Activated naive CD4-positive, alpha-beta T cell treated with anti-CD3 and anti-CD28 coated beads for 36 hours (primary cell): ENCODE results near the gene CENPO. TPM values are rescaled to one million over a fixed set of nuclear protein-coding genes. Genes with fewer than 3 reads are reported as not detected.
"Not testable (repeated sequence)": the region's sequence is repeated elsewhere in the genome, so short reads cannot be mapped to it uniquely, and the experiment has no call there.

Experiments
- CTCF ChIA-PET: fragments of 350-600 bp; sonication (Branson Sonifier 250); formaldehyde crosslinking; loops from one replicate; lab custom pipeline; 2021; ENCODE audit warnings: antibody characterized with exemption; lab: Charles Lee
- DNase-seq: peaks from one replicate; pipeline ENCODE4 v3.0.0-alpha.2; 2020
- H3K27ac Mint-ChIP-seq: one replicate; pipeline ENCODE4 v1.8.0; 2021; ENCODE audit warnings: mild to moderate bottlenecking, mixed read lengths
- H3K27me3 Mint-ChIP-seq: one replicate; pipeline ENCODE4 v1.8.0; 2021; ENCODE audit warnings: low read depth, mixed read lengths
- H3K36me3 Mint-ChIP-seq: one replicate; pipeline ENCODE4 v1.8.0; 2021; ENCODE audit warnings: low read depth, mixed read lengths
- H3K4me1 Mint-ChIP-seq: one replicate; pipeline ENCODE4 v1.8.0; 2021; ENCODE audit warnings: low read depth, mixed read lengths
- H3K4me3 Mint-ChIP-seq: one replicate; pipeline ENCODE4 v1.8.0; 2021; ENCODE audit warnings: mild to moderate bottlenecking, moderate library complexity, mixed read lengths
- H3K9me3 Mint-ChIP-seq: one replicate; pipeline ENCODE4 v1.8.0; 2021; ENCODE audit warnings: mixed read lengths
- intact Hi-C: fragments of 100-400 bp; cut with micrococcal nuclease; formaldehyde crosslinking; loops from one replicate; pipeline ENCODE4 v1.15.1; 2023
- total RNA-seq, 2 experiments: library from RNA; stranded (reverse); gene quantifications; one replicate each; pipeline ENCODE4 v1.2.3, GENCODE V29; 2021

Gene CENPO
- total RNA-seq, 2 experiments from 2014 or later, result 36.4 to 38.5 TPM

DNA sequence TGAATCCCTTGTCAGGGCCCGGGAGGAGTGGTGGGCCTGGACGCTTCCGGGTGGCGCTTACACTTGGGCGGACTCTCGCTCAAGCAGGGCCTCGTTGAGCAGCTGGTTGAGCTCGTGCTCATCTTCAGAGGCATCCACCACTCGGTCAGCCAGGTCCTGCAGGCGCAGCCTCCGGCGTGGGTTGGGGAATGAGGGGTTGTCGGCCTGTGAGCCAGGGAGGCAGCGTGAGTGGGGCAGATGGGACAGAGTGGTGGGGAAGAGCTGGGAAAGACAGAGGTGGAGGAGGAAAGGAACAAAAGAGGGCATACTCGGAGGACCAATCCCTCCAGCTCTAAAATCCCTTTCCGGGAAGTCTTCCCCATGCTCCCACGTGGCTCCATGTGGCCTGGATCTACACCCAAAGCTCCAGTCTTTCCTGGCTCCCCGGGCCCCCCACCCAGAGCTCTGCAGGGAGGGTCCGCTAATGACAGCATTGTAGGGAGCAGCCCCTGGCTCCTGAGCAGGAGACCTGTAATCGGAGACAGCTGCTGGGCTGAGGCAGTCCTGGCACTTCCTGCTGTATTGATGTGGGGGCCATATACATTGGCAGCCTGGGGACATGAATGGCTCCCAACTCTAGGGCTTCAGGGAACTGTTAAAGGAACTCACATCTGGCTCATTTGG, 41.6 kb downstream of the CENPO start:
- DNase-seq, result no peak
- no peaks in the 10 kb centered on the region for H3K27me3 Mint-ChIP-seq
- CTCF ChIA-PET, result interaction anchor here (0.6 to 1.4 kb wide), 2 partner anchors 71 to 412 kb away, joined by 3 to 4 read pairs; no protein-coding TSS in a partner anchor
- H3K36me3 Mint-ChIP-seq, result peaks cover 20% of the 10 kb centered on the region
- H3K4me3 Mint-ChIP-seq, result no peak overlapping the region
- H3K27ac Mint-ChIP-seq, result no peak overlapping the region
- H3K9me3 Mint-ChIP-seq, result no peaks in the 10 kb centered on the region
- intact Hi-C loops, result no loop called here
- H3K4me1 Mint-ChIP-seq, result no peaks in the 10 kb centered on the region

DNA sequence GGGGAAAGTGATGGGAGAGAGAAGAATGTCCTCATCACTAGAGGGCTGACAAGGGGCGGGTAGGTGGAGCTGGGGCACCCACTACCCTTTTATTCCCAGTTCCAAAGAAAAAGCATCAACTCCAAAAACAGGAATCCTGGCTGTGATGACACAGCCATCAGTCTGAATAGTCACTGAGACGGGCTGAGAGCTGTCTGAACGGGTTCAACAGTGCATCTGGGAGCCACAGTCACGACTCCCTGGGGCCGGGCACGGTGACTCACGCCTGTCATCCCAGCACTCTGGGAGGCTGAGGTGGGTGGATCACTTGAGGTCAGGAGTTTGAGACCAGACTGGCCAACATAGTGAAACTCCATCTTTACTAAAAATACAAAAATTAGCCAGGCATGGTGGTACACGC, 42.2 kb downstream of the CENPO start:
- intact Hi-C loops, H3K27me3 Mint-ChIP-seq, DNase-seq, H3K4me3 Mint-ChIP-seq, H3K9me3 Mint-ChIP-seq, H3K27ac Mint-ChIP-seq, H3K4me1 Mint-ChIP-seq: not testable (repeated sequence)
- CTCF ChIA-PET, result interaction anchor here (0.6 to 1.4 kb wide), 2 partner anchors 70 to 413 kb away, joined by 3 to 4 read pairs; no protein-coding TSS in a partner anchor
- H3K36me3 Mint-ChIP-seq, result peaks cover 20% of the 10 kb centered on the region

DNA sequence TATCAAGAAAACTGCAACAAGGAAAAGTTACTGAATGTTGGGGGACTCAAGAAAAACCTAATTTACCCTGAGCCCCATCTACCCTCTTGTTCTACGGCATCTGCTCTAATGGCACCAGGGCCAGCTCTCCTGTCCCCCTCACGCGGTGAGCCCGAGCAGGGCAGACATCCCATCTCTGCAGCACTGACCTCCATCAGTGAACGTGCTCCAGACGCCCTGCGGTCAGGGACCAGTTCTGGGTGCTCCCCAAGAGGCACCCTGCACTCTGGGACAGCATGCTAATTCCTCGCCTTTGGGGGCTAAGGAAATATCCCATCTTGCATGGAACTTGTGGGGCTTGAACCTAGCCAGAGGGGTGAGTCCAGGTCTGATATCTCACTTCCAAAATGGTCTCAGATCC, 43.0 kb downstream of the CENPO start:
- DNase-seq, result no peak
- CTCF ChIA-PET, result no interaction called here
- intact Hi-C loops, result no loop called here
- no peak overlapping the region for H3K4me3 Mint-ChIP-seq
- H3K4me1 Mint-ChIP-seq, result no peaks in the 10 kb centered on the region
- H3K27ac Mint-ChIP-seq, result no peak overlapping the region
- no peaks in the 10 kb centered on the region for H3K9me3 Mint-ChIP-seq
- H3K36me3 Mint-ChIP-seq, result peaks cover 22% of the 10 kb centered on the region
- H3K27me3 Mint-ChIP-seq, result no peaks in the 10 kb centered on the region

DNA sequence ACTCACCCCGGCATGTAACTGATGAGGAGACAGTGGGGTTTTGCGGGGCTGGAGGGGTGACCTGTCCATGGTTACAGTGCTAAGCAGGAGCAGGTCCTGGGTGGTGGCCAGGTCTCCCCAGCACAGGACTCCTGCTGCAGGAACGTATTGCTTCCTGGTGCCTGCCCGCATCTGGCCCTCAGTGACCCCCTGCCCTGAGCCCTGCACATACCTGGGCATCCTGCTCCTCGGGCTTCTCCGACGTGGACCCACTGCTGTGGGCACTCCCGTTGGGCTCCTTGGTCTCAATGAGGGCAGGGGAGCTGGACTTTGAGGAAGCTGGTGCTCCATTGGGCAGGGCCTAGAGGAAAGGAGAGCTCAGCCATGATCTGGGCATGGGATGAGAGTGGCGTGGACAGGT, 43.5 kb downstream of the CENPO start:
- intact Hi-C loops, result no loop called here
- Mint-ChIP-seq H3K4me3 (no peak overlapping the region), H3K27ac (no peak overlapping the region), H3K36me3 (peaks cover 22% of the 10 kb centered on the region), H3K4me1 (no peaks in the 10 kb centered on the region), H3K27me3 (no peaks in the 10 kb centered on the region), H3K9me3 (no peaks in the 10 kb centered on the region)
- CTCF ChIA-PET, result interaction anchor here (1.1 kb wide), 1 partner anchor 427 kb away, joined by 6 read pairs; no protein-coding TSS in a partner anchor
- DNase-seq, result no peak

DNA sequence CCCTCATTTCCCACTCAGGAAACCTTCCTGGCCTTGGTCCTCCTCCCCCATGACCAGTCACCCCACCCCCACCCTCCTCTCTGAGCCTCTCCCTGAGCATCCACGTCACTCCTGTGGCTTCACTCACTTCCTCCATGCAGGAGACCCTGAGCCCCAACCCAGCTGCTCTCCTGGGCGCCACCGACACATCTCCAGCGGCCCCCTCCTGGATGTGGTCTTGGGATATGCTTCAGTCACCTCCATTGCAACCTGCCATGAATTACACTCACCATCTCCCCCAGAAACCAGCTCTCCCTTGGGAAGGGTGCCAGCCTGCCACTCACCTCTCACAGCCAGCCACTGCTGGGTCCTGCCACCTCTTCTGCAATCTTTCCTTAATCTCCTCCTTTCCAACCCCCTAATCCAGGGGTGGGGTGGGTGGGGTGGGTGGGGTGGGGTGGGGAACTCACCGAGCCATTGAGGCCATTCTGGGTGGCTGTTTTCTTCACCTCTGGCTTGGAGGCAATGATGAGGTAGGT, 44.8 kb downstream of the CENPO start:
- intact Hi-C loops, result no loop called here
- no peak overlapping the region for H3K4me3 Mint-ChIP-seq
- no peaks in the 10 kb centered on the region for H3K4me1 Mint-ChIP-seq
- H3K27me3 Mint-ChIP-seq, result no peaks in the 10 kb centered on the region
- DNase-seq, result no peak
- H3K36me3 Mint-ChIP-seq, result peaks cover 26% of the 10 kb centered on the region
- CTCF ChIA-PET, result interaction anchor here (1.1 kb wide), 1 partner anchor 429 kb away, joined by 6 read pairs; no protein-coding TSS in a partner anchor
- no peaks in the 10 kb centered on the region for H3K9me3 Mint-ChIP-seq
- H3K27ac Mint-ChIP-seq, result no peak overlapping the region

DNA sequence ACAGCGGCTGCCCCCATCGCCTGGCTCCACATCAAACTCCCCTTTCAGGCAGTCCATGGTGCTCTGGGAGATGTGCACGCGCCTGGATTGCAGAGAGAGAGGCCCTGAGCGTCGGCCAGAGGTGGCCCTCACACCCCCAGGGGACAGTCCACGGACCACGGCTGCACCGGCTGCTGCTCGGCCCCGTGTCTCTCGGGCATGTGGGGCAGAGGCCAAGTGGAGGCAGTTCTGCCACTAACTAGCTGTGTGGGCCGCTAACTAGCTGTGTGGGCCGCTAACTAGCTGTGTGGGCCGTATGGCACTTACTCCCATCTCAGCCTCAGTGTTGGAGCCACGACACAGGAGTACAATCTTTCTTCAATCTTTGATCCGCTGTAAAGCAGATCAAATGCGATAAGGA, 45.3 kb downstream of the CENPO start:
- H3K36me3 Mint-ChIP-seq, result peaks cover 26% of the 10 kb centered on the region
- H3K9me3 Mint-ChIP-seq, result no peaks in the 10 kb centered on the region
- DNase-seq, result no peak
- intact Hi-C loops, result no loop called here
- H3K4me3 Mint-ChIP-seq, result no peak overlapping the region
- no peak overlapping the region for H3K27ac Mint-ChIP-seq
- CTCF ChIA-PET, result no interaction called here
- no peaks in the 10 kb centered on the region for H3K4me1 Mint-ChIP-seq
- no peaks in the 10 kb centered on the region for H3K27me3 Mint-ChIP-seq

GRCh38 chr2:24839729-24840128, 46.5 kb downstream of the CENPO start:
- H3K4me3 Mint-ChIP-seq, result no peak overlapping the region
- no peaks in the 10 kb centered on the region for H3K9me3 Mint-ChIP-seq
- CTCF ChIA-PET, result no interaction called here
- intact Hi-C loops, result no loop called here
- H3K27ac Mint-ChIP-seq, result no peak overlapping the region
- DNase-seq, result no peak
- no peaks in the 10 kb centered on the region for H3K27me3 Mint-ChIP-seq
- H3K4me1 Mint-ChIP-seq, result no peaks in the 10 kb centered on the region
- peaks cover 26% of the 10 kb centered on the region for H3K36me3 Mint-ChIP-seq

- no peak for DNase-seq
- Mint-ChIP-seq H3K9me3 (no peaks in the 10 kb centered on the region), H3K4me1 (no peaks in the 10 kb centered on the region), H3K4me3 (no peak overlapping the region), H3K27me3 (no peaks in the 10 kb centered on the region), H3K36me3 (peaks cover 23% of the 10 kb centered on the region), H3K27ac (no peak overlapping the region)
- intact Hi-C loops, result no loop called here
- CTCF ChIA-PET, result no interaction called here
Measured at GRCh38 chr2:24840164-24840869, 47.1 kb downstream of the CENPO start.

DNA sequence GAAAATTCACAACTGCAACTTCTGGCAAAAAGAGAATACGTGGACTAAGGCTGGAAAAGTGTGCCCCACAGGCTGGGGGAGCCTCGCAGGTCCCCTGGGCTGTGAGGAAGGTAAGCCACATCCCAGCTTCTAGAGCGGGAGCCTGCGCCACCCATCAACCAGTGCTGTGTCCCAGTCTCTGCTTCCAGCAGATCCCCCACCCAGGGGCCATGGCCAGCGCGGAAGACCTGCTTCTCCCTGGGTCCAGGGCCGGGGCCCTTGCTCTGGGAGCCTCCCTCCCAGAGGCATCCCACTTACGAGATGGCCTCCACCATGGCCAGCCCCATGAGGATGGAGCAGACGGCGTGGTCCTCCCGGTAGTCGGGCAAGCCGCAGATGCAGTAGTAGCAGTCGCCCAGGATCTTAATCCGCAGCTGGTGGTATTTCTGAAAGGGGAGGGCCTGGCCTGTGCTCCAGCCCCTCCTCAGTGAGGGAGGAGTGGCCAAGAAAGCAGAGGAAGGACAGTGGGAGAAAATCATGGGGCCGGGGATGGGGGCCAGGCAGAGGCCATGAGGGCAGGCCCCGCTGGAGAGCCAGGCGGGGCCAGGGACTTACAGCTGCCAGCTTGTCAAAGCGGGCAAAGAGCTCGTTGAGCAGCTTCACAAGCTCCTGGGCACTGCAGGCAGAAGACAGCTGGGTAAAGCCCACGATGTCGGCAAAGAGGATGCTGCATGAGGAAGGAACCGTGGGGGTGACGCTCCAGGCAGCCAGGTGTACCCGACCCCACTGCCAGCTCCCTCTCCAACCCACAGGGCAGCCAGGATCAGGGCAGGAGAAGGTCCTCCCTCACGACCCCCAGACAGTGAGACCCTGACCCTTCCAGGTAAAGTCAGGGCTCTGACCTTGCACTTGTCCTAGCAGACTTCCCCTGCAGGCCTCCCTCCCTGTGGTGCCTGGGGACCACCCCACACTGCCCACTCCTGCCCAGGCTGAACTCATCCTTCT, 48.0 kb downstream of the CENPO start:
- intact Hi-C loops, result no loop called here
- H3K9me3 Mint-ChIP-seq, result no peaks in the 10 kb centered on the region
- no peak for DNase-seq
- H3K27me3 Mint-ChIP-seq, result no peaks in the 10 kb centered on the region
- peaks cover 18% of the 10 kb centered on the region for H3K36me3 Mint-ChIP-seq
- H3K4me1 Mint-ChIP-seq, result no peaks in the 10 kb centered on the region
- CTCF ChIA-PET, result no interaction called here
- H3K4me3 Mint-ChIP-seq, result no peak overlapping the region
- no peak overlapping the region for H3K27ac Mint-ChIP-seq

DNA sequence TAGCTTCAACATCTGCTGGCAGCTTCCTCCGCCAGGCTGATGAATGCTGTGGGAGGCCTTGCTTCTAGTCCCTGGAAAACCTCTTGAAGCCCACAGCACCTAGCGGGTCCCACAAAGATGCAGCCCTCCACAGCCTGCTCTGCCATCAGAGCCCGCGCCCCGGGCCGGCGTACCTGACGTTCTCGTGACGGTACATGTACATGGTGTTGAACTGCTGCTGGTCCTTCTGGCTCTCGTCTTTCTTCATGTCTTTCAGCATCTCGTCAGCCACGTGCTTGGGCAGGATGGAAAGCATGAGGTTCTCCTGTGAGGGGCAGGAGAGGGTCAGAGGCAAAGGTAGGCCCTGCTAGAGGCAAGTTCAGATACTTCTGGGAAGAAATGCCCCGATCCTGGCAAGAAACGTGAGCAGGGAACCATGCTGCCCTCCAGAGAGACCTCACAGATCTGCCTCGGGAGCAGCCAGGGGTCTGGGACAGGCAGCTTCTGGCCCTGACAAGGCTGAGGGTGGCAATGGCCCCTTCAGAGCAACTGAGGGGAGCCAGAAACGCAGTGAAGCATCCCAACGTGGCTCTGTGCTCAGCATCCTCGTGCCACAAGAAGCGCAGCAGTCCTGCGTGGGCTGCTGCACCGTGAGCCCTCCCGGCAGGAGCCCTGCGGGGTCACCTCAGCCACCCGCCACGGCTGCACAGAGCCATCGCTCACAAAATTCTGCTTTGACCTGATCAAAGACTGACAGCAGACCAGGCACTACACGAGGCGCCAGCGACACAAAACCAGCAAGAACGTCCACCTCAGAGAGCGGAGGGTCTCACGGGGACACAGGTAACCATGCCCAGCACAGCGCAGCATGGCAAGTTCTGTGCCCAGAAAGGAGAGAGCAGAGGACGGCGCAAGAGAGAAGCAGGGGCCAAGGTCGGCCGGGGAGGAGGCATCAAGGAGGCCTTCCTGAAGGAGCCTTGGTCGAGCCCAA, 49.1 kb downstream of the CENPO start:
- Mint-ChIP-seq H3K4me3 (no peak overlapping the region), H3K4me1 (no peaks in the 10 kb centered on the region), H3K36me3 (peaks cover 14% of the 10 kb centered on the region), H3K27ac (no peak overlapping the region), H3K9me3 (no peaks in the 10 kb centered on the region), H3K27me3 (no peaks in the 10 kb centered on the region)
- intact Hi-C loops, result no loop called here
- DNase-seq, result no peak
- CTCF ChIA-PET, result no interaction called here

DNA sequence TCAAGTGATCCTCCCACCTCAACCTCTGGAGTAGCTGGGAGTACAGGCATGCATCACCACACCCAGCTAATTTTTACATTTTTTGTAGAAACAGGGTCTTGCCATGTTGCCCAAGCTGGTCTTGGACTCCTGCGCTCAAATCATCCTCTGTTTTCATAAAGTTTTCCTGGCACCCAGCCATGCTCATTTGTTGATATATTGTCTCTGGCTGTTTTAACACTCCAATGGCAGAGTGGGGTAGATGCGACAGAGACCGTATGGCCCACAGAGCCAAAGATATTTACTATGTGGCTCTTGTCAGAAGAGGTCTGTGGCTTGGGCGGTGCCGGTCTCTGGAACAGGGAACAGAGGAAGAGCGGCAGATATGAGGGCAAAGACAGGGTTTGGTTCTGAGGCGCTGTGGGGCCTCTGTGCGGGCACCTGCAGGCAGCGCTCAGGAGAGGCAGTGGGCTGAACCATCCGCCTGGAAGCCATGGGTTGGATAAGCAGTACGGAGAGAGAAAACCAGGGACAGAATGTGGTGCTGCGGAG, 50.2 kb downstream of the CENPO start:
- Mint-ChIP-seq H3K27me3 (no peaks in the 10 kb centered on the region), H3K4me3 (no peak overlapping the region), H3K9me3 (peaks cover under 1% of the 10 kb centered on the region), H3K4me1 (no peaks in the 10 kb centered on the region), H3K27ac (no peak overlapping the region), H3K36me3 (peaks cover 12% of the 10 kb centered on the region)
- intact Hi-C loops, result no loop called here
- DNase-seq, result no peak
- CTCF ChIA-PET, result interaction anchor here (0.6 kb wide), 1 partner anchor 15 kb away, joined by 3 read pairs; no protein-coding TSS in a partner anchor
